Measurements from ENCODE around the gene ATL1. TPM values are rescaled to one million over a fixed set of nuclear protein-coding genes. Genes with fewer than 3 reads are reported as not detected.
"Not testable (repeated sequence)": the region's sequence is repeated elsewhere in the genome, so short reads cannot be mapped to it uniquely, and the experiment has no call there.

Gene ATL1
- polyA plus RNA-seq, 2 donors, result 1.7 to 3.0 TPM

DNA sequence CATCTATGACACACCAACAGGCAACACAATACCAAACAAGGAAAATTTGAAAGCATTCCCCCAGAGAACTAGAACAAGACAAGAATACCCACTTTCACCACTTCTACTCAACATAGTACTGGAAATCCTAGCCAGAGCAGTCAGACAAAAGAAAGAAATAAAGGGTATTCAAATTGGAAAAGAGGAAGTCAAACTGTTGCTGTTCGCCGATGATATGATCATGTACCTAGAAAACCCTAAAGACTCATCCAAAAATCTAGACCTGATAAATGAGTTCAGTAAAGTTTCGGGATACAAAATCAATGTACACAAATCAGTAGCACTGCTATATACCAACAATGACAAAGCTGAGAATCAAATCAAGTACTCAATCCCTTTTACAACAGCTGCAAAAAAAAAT lies 8.1 kb upstream of the ATL1 start:
- Histone ChIP-seq H3K27me3 (ENCODE audit: control insufficient read depth in 1 of 2, insufficient read depth in 2 of 2, low read length in 2 of 2) (no peaks in the 10 kb centered on the region), H3K27ac (ENCODE audit: low read depth in 2 of 2, low read length in 1 of 2) (no peak overlapping the region), H3K4me1 (ENCODE audit: control insufficient read depth in 2 of 2, insufficient read depth in 2 of 2, low read length in 1 of 2) (no peaks in the 10 kb centered on the region), H3K36me3 (ENCODE audit: control insufficient read depth in 2 of 2, insufficient read depth in 2 of 2, low read length in 1 of 2) (no peaks in the 10 kb centered on the region), H3K4me3 (ENCODE audit: low read depth in 1 of 2, low read length in 2 of 2) (no peak overlapping the region), H3K9me3 (ENCODE audit: control insufficient read depth in 2 of 2, insufficient read depth in 1 of 2, low read depth in 1 of 2, low read length in 1 of 2) (no peaks in the 10 kb centered on the region)
- 79 to 85% methylated on average over 3 of the region's 3 CpGs for WGBS, 2 donors

DNA sequence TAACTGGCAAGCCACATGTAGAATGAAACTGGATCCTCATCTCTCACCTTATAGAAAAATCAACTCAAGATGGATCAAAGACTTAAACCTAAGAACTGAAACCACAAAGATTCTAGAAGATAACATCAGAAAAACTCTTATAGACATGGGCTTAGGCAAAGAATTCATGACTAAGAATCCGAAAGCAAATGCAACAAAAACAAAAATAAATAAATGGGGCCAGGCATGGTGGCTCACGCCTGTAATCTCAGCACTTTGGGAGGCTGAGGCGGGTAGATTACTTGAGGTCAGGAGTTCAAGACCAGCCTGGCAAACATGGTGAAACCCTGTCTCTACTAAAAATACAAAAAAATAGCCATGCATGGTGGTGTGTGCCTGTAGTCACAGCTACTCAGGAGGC lies 7.1 kb upstream of the ATL1 start:
- H3K4me3 ChIP-seq (ENCODE audit: low read depth in 1 of 2, low read length in 2 of 2); H3K4me1 ChIP-seq (ENCODE audit: control insufficient read depth in 2 of 2, insufficient read depth in 2 of 2, low read length in 1 of 2); H3K9me3 ChIP-seq (ENCODE audit: control insufficient read depth in 2 of 2, insufficient read depth in 1 of 2, low read depth in 1 of 2, low read length in 1 of 2); H3K36me3 ChIP-seq (ENCODE audit: control insufficient read depth in 2 of 2, insufficient read depth in 2 of 2, low read length in 1 of 2); H3K27ac ChIP-seq (ENCODE audit: low read depth in 2 of 2, low read length in 1 of 2); H3K27me3 ChIP-seq (ENCODE audit: control insufficient read depth in 1 of 2, insufficient read depth in 2 of 2, low read length in 2 of 2): not testable (repeated sequence)
- WGBS, 2 donors, result 71 to 81% methylated on average over 3 of the region's 3 CpGs

DNA sequence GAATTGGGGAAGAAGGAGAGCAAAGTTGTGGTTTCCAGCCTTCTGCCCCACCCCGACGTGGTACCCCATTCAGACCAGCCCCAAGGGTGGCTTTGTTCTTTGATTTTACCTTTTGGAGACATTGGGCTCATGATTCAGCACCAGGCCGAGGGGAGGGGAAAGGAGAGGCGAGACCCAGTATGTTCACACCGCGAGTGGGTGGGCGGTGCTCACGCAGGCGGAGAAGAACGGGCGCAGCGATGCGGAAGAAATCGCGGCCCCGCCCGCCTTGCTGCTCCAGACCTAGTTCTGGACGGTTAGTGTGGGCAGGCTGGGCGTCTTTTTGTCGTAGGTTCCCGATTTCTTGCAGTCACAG lies 963 bp downstream of the ATL1 start:
- Histone ChIP-seq H3K4me3 (ENCODE audit: low read depth in 1 of 2, low read length in 2 of 2) (peak overlapping the region; percentile 70 to 81), H3K27me3 (ENCODE audit: control insufficient read depth in 1 of 2, insufficient read depth in 2 of 2, low read length in 2 of 2) (no peaks in the 10 kb centered on the region), H3K9me3 (ENCODE audit: control insufficient read depth in 2 of 2, insufficient read depth in 1 of 2, low read depth in 1 of 2, low read length in 1 of 2) (no peaks in the 10 kb centered on the region), H3K4me1 (ENCODE audit: control insufficient read depth in 2 of 2, insufficient read depth in 2 of 2, low read length in 1 of 2) (peaks cover 0 to 6% of the 10 kb centered on the region in 2 donors), H3K36me3 (ENCODE audit: control insufficient read depth in 2 of 2, insufficient read depth in 2 of 2, low read length in 1 of 2) (no peaks in the 10 kb centered on the region), H3K27ac (ENCODE audit: low read depth in 2 of 2, low read length in 1 of 2) (peak overlapping the region; percentile 81 to 91)
- WGBS, 2 donors, result 0 to 1% methylated on average over 21 of the region's 21 CpGs

DNA sequence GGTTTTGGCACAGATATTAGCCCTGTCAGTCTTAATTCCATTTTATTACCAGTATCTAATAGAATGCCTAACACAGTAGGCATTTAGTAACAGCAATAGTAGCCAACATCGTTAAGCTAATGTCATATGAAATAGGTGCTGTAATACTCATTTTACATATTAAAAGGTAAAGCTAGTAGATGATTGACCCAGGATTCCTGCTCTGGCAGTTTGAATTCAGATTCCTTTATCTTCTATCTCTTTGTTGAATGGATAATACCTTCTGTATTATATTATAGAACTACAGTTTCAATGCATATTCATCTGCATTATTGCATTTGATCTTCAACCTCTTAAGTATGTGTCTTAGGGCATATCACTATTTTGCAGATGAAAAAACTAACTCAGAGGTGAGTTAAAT lies 2.9 kb downstream of the ATL1 start:
- H3K27ac ChIP-seq (ENCODE audit: low read depth in 2 of 2, low read length in 1 of 2), result no peak overlapping the region
- H3K36me3 ChIP-seq (ENCODE audit: control insufficient read depth in 2 of 2, insufficient read depth in 2 of 2, low read length in 1 of 2), result no peaks in the 10 kb centered on the region
- peaks cover 0 to 6% of the 10 kb centered on the region in 2 donors for H3K4me1 ChIP-seq (ENCODE audit: control insufficient read depth in 2 of 2, insufficient read depth in 2 of 2, low read length in 1 of 2)
- H3K4me3 ChIP-seq (ENCODE audit: low read depth in 1 of 2, low read length in 2 of 2), result no peak overlapping the region
- WGBS, 2 donors, result 78% methylated on average over 1 of the region's 1 CpG
- H3K9me3 ChIP-seq (ENCODE audit: control insufficient read depth in 2 of 2, insufficient read depth in 1 of 2, low read depth in 1 of 2, low read length in 1 of 2), result no peaks in the 10 kb centered on the region
- H3K27me3 ChIP-seq (ENCODE audit: control insufficient read depth in 1 of 2, insufficient read depth in 2 of 2, low read length in 2 of 2), result no peaks in the 10 kb centered on the region

DNA sequence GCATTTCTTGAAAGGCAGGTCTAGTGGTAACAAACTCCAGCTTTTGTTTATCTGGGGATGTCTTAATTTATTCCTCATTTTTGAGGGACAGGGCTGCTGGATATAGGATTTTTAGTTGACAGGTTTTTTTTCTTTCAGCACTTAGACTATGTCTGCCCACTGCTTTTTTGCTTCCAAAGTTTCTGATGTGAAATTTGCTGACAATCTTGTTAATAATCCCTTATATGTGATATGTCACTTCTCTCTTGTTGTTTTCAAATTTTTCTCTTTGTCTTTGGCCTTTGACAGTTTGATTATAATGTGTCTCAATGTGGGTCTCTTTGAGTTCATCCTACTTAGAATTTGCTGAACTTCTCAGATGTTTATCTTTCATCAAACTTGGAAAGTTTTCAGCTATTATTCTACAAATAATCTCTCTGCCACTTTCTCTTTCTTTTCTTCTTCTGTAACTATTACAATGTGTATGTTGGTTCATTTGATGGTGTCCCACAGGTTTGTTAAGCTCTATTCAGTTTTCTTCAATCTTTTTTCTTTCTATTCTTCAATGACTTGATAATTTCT lies 9.8 kb downstream of the ATL1 start:
- Histone ChIP-seq H3K27me3 (ENCODE audit: control insufficient read depth in 1 of 2, insufficient read depth in 2 of 2, low read length in 2 of 2) (no peaks in the 10 kb centered on the region), H3K9me3 (ENCODE audit: control insufficient read depth in 2 of 2, insufficient read depth in 1 of 2, low read depth in 1 of 2, low read length in 1 of 2) (peaks cover 0 to 3% of the 10 kb centered on the region in 2 donors), H3K36me3 (ENCODE audit: control insufficient read depth in 2 of 2, insufficient read depth in 2 of 2, low read length in 1 of 2) (no peaks in the 10 kb centered on the region), H3K4me3 (ENCODE audit: low read depth in 1 of 2, low read length in 2 of 2) (no peak overlapping the region), H3K4me1 (ENCODE audit: control insufficient read depth in 2 of 2, insufficient read depth in 2 of 2, low read length in 1 of 2) (no peaks in the 10 kb centered on the region), H3K27ac (ENCODE audit: low read depth in 2 of 2, low read length in 1 of 2) (no peak overlapping the region)

DNA sequence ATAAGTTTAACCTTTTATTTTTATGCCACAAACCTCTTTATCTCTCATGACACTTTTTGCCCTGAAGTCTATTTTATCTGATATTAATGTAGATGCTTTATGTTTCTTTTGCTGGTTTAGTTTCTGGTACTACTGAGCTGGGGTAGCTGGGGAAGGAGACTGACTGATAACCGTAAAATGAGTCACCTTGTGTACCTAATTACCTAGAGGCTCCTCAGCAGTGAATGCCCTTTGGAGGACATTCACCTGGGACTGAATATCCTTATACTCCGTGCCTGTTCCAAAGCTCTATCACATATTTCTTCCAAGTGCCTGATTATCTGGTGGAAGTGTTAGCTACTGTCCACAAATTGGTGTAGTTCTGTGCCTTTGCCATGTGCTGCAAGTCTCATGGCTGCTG lies 13.9 kb downstream of the ATL1 start:
- H3K4me3 ChIP-seq (ENCODE audit: low read depth in 1 of 2, low read length in 2 of 2), result no peak overlapping the region
- H3K36me3 ChIP-seq (ENCODE audit: control insufficient read depth in 2 of 2, insufficient read depth in 2 of 2, low read length in 1 of 2), result no peaks in the 10 kb centered on the region
- H3K9me3 ChIP-seq (ENCODE audit: control insufficient read depth in 2 of 2, insufficient read depth in 1 of 2, low read depth in 1 of 2, low read length in 1 of 2), result peaks cover 0 to 2% of the 10 kb centered on the region in 2 donors
- 81 to 89% methylated on average over 2 of the region's 2 CpGs for WGBS, 2 donors
- no peaks in the 10 kb centered on the region for H3K27me3 ChIP-seq (ENCODE audit: control insufficient read depth in 1 of 2, insufficient read depth in 2 of 2, low read length in 2 of 2)
- no peaks in the 10 kb centered on the region for H3K4me1 ChIP-seq (ENCODE audit: control insufficient read depth in 2 of 2, insufficient read depth in 2 of 2, low read length in 1 of 2)
- H3K27ac ChIP-seq (ENCODE audit: low read depth in 2 of 2, low read length in 1 of 2), result no peak overlapping the region

DNA sequence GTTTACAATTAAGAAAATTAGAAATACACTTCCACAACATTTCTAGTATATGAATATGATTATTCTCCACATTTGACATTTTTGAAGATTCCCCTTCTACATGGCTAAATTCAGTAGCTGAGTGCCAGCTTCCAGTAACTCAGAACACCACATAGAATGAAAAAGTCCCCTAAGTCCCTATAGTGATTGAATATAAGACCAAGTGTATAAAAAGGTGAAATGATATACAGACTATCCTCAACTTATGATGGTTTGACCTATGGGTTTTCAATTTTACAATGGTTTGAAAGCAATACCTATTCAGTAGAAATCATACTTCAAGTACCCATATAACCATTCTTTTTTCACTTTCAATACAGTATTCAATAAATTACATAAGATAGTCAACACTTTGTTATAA lies 15.8 kb downstream of the ATL1 start:
- no peaks in the 10 kb centered on the region for H3K36me3 ChIP-seq (ENCODE audit: control insufficient read depth in 2 of 2, insufficient read depth in 2 of 2, low read length in 1 of 2)
- no peak overlapping the region for H3K4me3 ChIP-seq (ENCODE audit: low read depth in 1 of 2, low read length in 2 of 2)
- H3K9me3 ChIP-seq (ENCODE audit: control insufficient read depth in 2 of 2, insufficient read depth in 1 of 2, low read depth in 1 of 2, low read length in 1 of 2), result no peaks in the 10 kb centered on the region
- H3K27me3 ChIP-seq (ENCODE audit: control insufficient read depth in 1 of 2, insufficient read depth in 2 of 2, low read length in 2 of 2), result no peaks in the 10 kb centered on the region
- H3K27ac ChIP-seq (ENCODE audit: low read depth in 2 of 2, low read length in 1 of 2), result no peak overlapping the region
- H3K4me1 ChIP-seq (ENCODE audit: control insufficient read depth in 2 of 2, insufficient read depth in 2 of 2, low read length in 1 of 2), result no peaks in the 10 kb centered on the region

DNA sequence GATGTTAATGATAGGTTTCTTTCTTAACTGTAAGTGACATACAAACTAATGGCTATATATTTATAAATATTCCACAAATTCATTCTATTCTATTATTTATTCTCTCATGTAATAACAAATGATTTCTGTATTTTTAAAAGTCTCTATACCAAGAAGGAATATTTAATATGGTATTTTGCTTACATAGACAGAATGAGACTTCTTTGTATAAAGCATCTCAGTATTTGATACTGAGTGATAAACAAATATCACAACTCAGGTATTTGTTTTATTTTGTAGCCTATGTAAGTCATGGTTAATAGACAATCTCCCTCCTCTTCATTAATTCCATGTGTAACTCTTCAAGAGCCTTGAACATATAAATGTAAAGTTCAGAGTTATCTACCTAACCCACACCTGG lies 18.0 kb downstream of the ATL1 start:
- H3K36me3 ChIP-seq (ENCODE audit: control insufficient read depth in 2 of 2, insufficient read depth in 2 of 2, low read length in 1 of 2), result no peaks in the 10 kb centered on the region
- H3K27me3 ChIP-seq (ENCODE audit: control insufficient read depth in 1 of 2, insufficient read depth in 2 of 2, low read length in 2 of 2), result no peaks in the 10 kb centered on the region
- H3K4me3 ChIP-seq (ENCODE audit: low read depth in 1 of 2, low read length in 2 of 2), result no peak overlapping the region
- H3K9me3 ChIP-seq (ENCODE audit: control insufficient read depth in 2 of 2, insufficient read depth in 1 of 2, low read depth in 1 of 2, low read length in 1 of 2), result no peaks in the 10 kb centered on the region
- no peaks in the 10 kb centered on the region for H3K4me1 ChIP-seq (ENCODE audit: control insufficient read depth in 2 of 2, insufficient read depth in 2 of 2, low read length in 1 of 2)
- H3K27ac ChIP-seq (ENCODE audit: low read depth in 2 of 2, low read length in 1 of 2), result no peak overlapping the region

DNA sequence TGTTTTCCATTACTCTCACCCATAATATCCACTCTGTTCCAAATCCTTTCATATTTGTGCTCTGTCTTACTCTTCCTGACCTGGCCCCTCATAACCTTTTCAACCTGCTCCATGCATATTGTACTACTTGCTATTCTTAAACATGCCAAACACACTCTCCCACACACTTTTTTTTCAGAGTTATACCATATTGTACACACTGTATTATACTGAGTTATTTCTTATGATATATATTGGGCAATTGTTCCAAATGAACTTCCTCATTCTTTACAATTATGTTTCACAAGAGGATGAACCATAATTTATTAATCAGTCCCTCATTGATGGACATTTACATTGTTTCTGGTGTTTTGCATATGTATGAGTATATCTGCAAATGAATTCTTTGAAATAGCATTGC lies 18.5 kb downstream of the ATL1 start:
- no peaks in the 10 kb centered on the region for H3K4me1 ChIP-seq (ENCODE audit: control insufficient read depth in 2 of 2, insufficient read depth in 2 of 2, low read length in 1 of 2)
- no peaks in the 10 kb centered on the region for H3K36me3 ChIP-seq (ENCODE audit: control insufficient read depth in 2 of 2, insufficient read depth in 2 of 2, low read length in 1 of 2)
- no peaks in the 10 kb centered on the region for H3K27me3 ChIP-seq (ENCODE audit: control insufficient read depth in 1 of 2, insufficient read depth in 2 of 2, low read length in 2 of 2)
- H3K9me3 ChIP-seq (ENCODE audit: control insufficient read depth in 2 of 2, insufficient read depth in 1 of 2, low read depth in 1 of 2, low read length in 1 of 2), result no peaks in the 10 kb centered on the region
- no peak overlapping the region for H3K27ac ChIP-seq (ENCODE audit: low read depth in 2 of 2, low read length in 1 of 2)
- no peak overlapping the region for H3K4me3 ChIP-seq (ENCODE audit: low read depth in 1 of 2, low read length in 2 of 2)

DNA sequence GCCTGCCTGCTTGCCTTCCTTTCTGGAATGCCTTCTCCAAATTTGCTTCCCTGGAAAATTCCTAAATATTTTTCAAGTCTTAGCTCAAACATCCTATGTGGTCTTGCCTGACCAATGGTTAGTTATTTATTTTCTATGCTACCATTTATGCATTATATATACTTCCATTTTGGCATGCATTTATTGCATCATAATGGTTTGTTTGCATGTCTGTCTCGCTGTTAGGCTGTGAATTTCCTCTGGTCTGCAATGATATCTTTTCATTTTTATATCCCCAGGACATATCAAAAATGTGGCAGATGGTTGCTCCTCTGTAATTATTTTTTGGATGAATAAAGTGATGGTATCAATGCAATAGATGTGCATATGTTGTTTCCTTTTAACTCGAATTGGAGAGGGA lies 30.5 kb downstream of the ATL1 start:
- 84 to 87% methylated on average over 2 of the region's 2 CpGs for WGBS, 2 donors
- Histone ChIP-seq H3K9me3 (ENCODE audit: control insufficient read depth in 2 of 2, insufficient read depth in 1 of 2, low read depth in 1 of 2, low read length in 1 of 2) (no peaks in the 10 kb centered on the region), H3K36me3 (ENCODE audit: control insufficient read depth in 2 of 2, insufficient read depth in 2 of 2, low read length in 1 of 2) (no peaks in the 10 kb centered on the region)

More for the DNA sequence above, 30.5 kb downstream of the ATL1 start:
- Histone ChIP-seq H3K4me1 (ENCODE audit: control insufficient read depth in 2 of 2, insufficient read depth in 2 of 2, low read length in 1 of 2) (no peaks in the 10 kb centered on the region), H3K27ac (ENCODE audit: low read depth in 2 of 2, low read length in 1 of 2) (no peak overlapping the region), H3K27me3 (ENCODE audit: control insufficient read depth in 1 of 2, insufficient read depth in 2 of 2, low read length in 2 of 2) (no peaks in the 10 kb centered on the region), H3K4me3 (ENCODE audit: low read depth in 1 of 2, low read length in 2 of 2) (no peak overlapping the region)

Data from esophagus (tissue), 2 donors.